ENCODE results near the gene EIF5A.

- TF ChIP-seq CTCF (IDR thresholded peaks at IDR 0.05 in 4 of 5, conservative IDR thresholded peaks at IDR 0.05 in 1 of 5) (no peak), POLR2A (IDR thresholded peaks at IDR 0.05) (peak in 1 of 2 donors; percentile 6)
Observed at GRCh38 chr17:7294614-7295153, 12.7 kb upstream of the EIF5A start, which contains the start of gene YBX2.

Measured in gastrocnemius medialis (tissue), 4 donors.